ENCODE measurements around the gene BRWD1. TPM values are rescaled to one million over a fixed set of nuclear protein-coding genes. Genes with fewer than 3 reads are reported as not detected.

Gene BRWD1
- total RNA-seq, 4 donors from 2014 or later: 60.3 to 74.4 (median 68.7) TPM

- TF ChIP-seq CTCF (IDR thresholded peaks at IDR 0.05; ENCODE audit: low read depth): no peak
Observed at GRCh38 chr21:39341249-39341923, 28.0 kb upstream of the BRWD1 start.

- TF ChIP-seq CTCF (IDR thresholded peaks at IDR 0.05; ENCODE audit: low read depth): no peak
Observed at GRCh38 chr21:39340687-39341086, 27.3 kb upstream of the BRWD1 start.

GRCh38 chr21:39339231-39339630 is 25.8 kb upstream of the BRWD1 start:
- TF ChIP-seq CTCF (IDR thresholded peaks at IDR 0.05; ENCODE audit: low read depth): no peak

GRCh38 chr21:39336457-39337008 is 23.1 kb upstream of the BRWD1 start:
- TF ChIP-seq CTCF (IDR thresholded peaks at IDR 0.05; ENCODE audit: low read depth): no peak

- no peak for TF ChIP-seq CTCF (IDR thresholded peaks at IDR 0.05; ENCODE audit: low read depth)
Observed at GRCh38 chr21:39334611-39335010, 21.2 kb upstream of the BRWD1 start.

GRCh38 chr21:39332175-39332574 is 18.7 kb upstream of the BRWD1 start:
- no peak for TF ChIP-seq CTCF (IDR thresholded peaks at IDR 0.05; ENCODE audit: low read depth)

GRCh38 chr21:39330001-39330400 is 16.6 kb upstream of the BRWD1 start:
- TF ChIP-seq CTCF (IDR thresholded peaks at IDR 0.05; ENCODE audit: low read depth): no peak

Measured in subcutaneous adipose tissue (tissue), 4 donors.